Trophoblast cell (in vitro differentiated cells and primary cell): ENCODE results near the gene REM1. TPM values are rescaled to one million over a fixed set of nuclear protein-coding genes. Genes with fewer than 3 reads are reported as not detected.
"Not testable (repeated sequence)": the region's sequence is repeated elsewhere in the genome, so short reads cannot be mapped to it uniquely, and the experiment has no call there.

Source experiments
- DNase-seq, 2 donors: peaks; one replicate each; pipeline ENCODE4 v3.0.0-alpha.2; 2016
- H2AFZ ChIP-seq: 2 replicates; pipeline ENCODE4 v1.6.1; 2013; ENCODE audit warnings: low read length, moderate library complexity, mild to moderate bottlenecking; ENCODE audit not compliant: insufficient read depth, poor library complexity
- H2AK5ac ChIP-seq: 2 replicates; pipeline ENCODE4 v1.6.1; 2013; ENCODE audit warnings: mild to moderate bottlenecking, low read length
- H2BK120ac ChIP-seq: 2 replicates; pipeline ENCODE4 v1.6.1; 2013; ENCODE audit warnings: low read length, mild to moderate bottlenecking, moderate library complexity; ENCODE audit not compliant: insufficient read depth, poor library complexity
- H2BK12ac ChIP-seq: 2 replicates; pipeline ENCODE4 v1.6.1; 2013; ENCODE audit warnings: mild to moderate bottlenecking, low read length, moderate library complexity
- H2BK5ac ChIP-seq: 2 replicates; pipeline ENCODE4 v1.6.1; 2013; ENCODE audit warnings: low read length, low read depth, moderate library complexity, mild to moderate bottlenecking; ENCODE audit not compliant: poor library complexity
- H3K14ac ChIP-seq: 2 replicates; pipeline ENCODE4 v1.6.1; 2013; ENCODE audit warnings: mild to moderate bottlenecking, low read length
- H3K18ac ChIP-seq: 2 replicates; pipeline ENCODE4 v1.6.1; 2013; ENCODE audit warnings: mild to moderate bottlenecking, low read length
- H3K23ac ChIP-seq: 2 replicates; pipeline ENCODE4 v1.6.1; 2013; ENCODE audit warnings: low read length
- H3K27ac ChIP-seq: 2 replicates; pipeline ENCODE4 v1.5.1; 2013; ENCODE audit warnings: low read depth, mild to moderate bottlenecking, inconsistent platforms, low read length, moderate library complexity
- H3K27me3 ChIP-seq: 2 replicates; pipeline ENCODE4 v1.6.1; 2013; ENCODE audit warnings: inconsistent platforms, mild to moderate bottlenecking, low read length, moderate library complexity; ENCODE audit not compliant: insufficient read depth
- H3K36me3 ChIP-seq, 2 experiments: 1 replicate in 1 of 2; 2 replicates in 1 of 2; pipeline ENCODE4 v1.6.1; 2013; ENCODE audit warnings: low read length in 2 of 2, mild to moderate bottlenecking in 2 of 2, moderate library complexity in 1 of 2; ENCODE audit not compliant: insufficient read depth in 2 of 2, control insufficient read depth in 1 of 2
- H3K4ac ChIP-seq: 2 replicates; pipeline ENCODE4 v1.6.1; 2013; ENCODE audit warnings: low read depth, mild to moderate bottlenecking, low read length, moderate library complexity
- H3K4me1 ChIP-seq, 2 experiments: 1 replicate in 1 of 2; 2 replicates in 1 of 2; pipeline ENCODE4 v1.6.1; 2013; ENCODE audit warnings: low read length in 2 of 2, mild to moderate bottlenecking in 2 of 2, moderate library complexity in 1 of 2; ENCODE audit not compliant: insufficient read depth in 2 of 2, control insufficient read depth in 1 of 2
- H3K4me2 ChIP-seq: 2 replicates; pipeline ENCODE4 v1.6.1; 2013; ENCODE audit warnings: inconsistent platforms, mild to moderate bottlenecking, low read length, moderate library complexity
- H3K4me3 ChIP-seq: 2 replicates; pipeline ENCODE4 v1.5.1; 2013; ENCODE audit warnings: mild to moderate bottlenecking, low read depth, low read length, inconsistent platforms
- H3K79me1 ChIP-seq: one replicate; pipeline ENCODE4 v1.6.1; 2013; ENCODE audit warnings: low read length
- H3K79me2 ChIP-seq: 2 replicates; pipeline ENCODE4 v1.6.1; 2013; ENCODE audit warnings: low read length, mild to moderate bottlenecking; ENCODE audit not compliant: control insufficient read depth, insufficient read depth, poor library complexity
- H3K9ac ChIP-seq: 2 replicates; pipeline ENCODE4 v1.6.1; 2013; ENCODE audit warnings: mild to moderate bottlenecking, low read length
- H3K9me3 ChIP-seq: 2 replicates; pipeline ENCODE4 v1.6.1; 2013; ENCODE audit warnings: low read depth, mild to moderate bottlenecking, control low read depth, inconsistent platforms, low read length; ENCODE audit not compliant: insufficient read depth
- H4K12ac ChIP-seq: 2 replicates; pipeline ENCODE4 v1.6.1; 2013; ENCODE audit warnings: low read depth, mild to moderate bottlenecking, low read length, moderate library complexity
- H4K8ac ChIP-seq: 2 replicates; pipeline ENCODE4 v1.6.1; 2013; ENCODE audit warnings: low read depth, mild to moderate bottlenecking, low read length, moderate library complexity
- H4K91ac ChIP-seq: one replicate; pipeline ENCODE4 v1.6.1; 2013; ENCODE audit warnings: low read depth, mild to moderate bottlenecking, low read length, moderate library complexity
- WGBS: extraction: QIAGEN DNeasy Blood & Tissue Kit; methylation state at CpG from one replicate; pipeline ENCODE4 v1.1.7; 2013; ENCODE audit warnings: missing lambda C conversion rate; ENCODE audit not compliant: insufficient read length, insufficient coverage; ENCODE audit errors: extremely low coverage; 5-methylcytosine and 5-hydroxymethylcytosine counted together
- polyA plus RNA-seq: library from polyadenylated mRNA; stranded (reverse); fragments of 200-250 nt; gene quantifications from 2 replicates; pipeline ENCODE4 v1.2.3, GENCODE V29; 2013

The REM1 gene
- not detected in 2 replicates for polyA plus RNA-seq

DNA sequence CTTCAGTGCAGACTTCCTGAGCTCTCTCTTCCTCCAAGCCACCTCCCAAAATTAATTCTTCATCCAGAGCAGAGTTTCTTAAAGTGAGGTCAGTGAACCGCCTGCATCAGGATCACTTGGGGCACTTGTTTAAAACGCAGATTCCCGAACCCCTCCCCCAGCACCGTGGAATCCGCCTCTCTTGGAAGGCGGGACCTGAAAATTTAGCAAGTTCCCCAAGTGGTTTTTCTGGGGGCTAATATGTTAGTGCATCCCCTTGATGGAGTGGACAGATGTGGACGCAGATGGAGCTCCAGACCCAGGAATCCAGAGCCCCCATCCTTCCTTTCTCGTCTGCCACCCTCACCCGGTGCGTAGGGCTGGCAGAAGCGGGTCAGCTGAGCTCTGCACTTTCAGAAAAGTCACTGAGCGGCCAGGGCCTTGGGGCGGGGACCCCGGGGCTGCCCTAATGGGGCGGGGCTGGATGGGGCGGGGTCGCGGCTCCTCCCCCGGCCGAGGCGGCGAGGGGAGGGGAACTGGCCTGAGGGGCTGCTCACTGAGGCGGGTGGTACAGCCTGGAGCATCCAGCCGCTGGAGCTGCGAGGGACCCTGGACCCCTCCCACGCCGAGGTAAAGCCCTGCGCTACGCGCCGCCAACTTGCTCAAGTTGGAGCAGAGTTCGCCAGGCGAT lies at the start of gene REM1, which contains the start of gene DEFB124:
Gene REM1 (plus strand): TSS at position 531 of the 670 bp plus-strand sequence. CDS start 1,158 bp downstream, outside the sequence.
Gene DEFB124 (minus strand): TSS at position 370 of the 670 bp plus-strand sequence. CDS start 2,114 bp downstream, outside the sequence.
- Histone ChIP-seq H3K9me3 (peaks cover 40% of the 10 kb centered on the region), H2BK5ac (no peak within 1 kb of the TSS), H3K18ac (no peak within 1 kb of the TSS), H2BK12ac (no peak within 1 kb of the TSS), H3K79me2 (no peaks in the 10 kb centered on the region), H4K8ac (no peak within 1 kb of the TSS), H3K27ac (no peak within 1 kb of the TSS), H3K4me3 (no peak within 1 kb of the TSS), H3K14ac (no peak within 1 kb of the TSS), H2AK5ac (no peak within 1 kb of the TSS), H3K36me3 (no peaks in the 10 kb centered on the region), H3K4me2 (no peak within 1 kb of the TSS), H4K91ac (no peak within 1 kb of the TSS), H2AFZ (no peak within 1 kb of the TSS), H3K27me3 (no peaks in the 10 kb centered on the region), H3K79me1 (no peaks in the 10 kb centered on the region), H2BK120ac (no peak within 1 kb of the TSS), H4K12ac (no peak within 1 kb of the TSS), H3K23ac (no peak within 1 kb of the TSS), H3K9ac (no peak within 1 kb of the TSS), H3K4ac (no peak within 1 kb of the TSS), H3K4me1 (no peaks in the 10 kb centered on the region)
- no CpG with 5 or more reads among the region's 33 CpGs for WGBS
- no peak for DNase-seq

DNA sequence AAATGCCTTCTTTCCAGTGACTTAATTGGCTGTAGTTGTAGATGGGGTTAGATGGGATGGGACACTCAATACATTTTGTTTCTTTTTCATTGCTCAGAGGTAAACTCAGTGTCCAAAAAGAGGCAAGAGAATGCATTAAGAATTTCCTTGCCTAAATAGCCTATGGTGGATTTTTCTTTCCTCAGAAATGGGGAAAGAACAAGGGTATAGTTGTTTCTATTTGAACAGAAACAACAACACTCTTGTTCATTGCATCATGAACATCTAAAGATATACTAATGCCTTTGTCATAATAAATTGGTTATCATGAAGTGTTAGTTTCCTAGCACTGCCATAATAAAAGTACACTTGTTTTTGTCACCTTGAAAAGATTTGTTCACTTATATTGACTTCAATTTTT lies 49.3 kb upstream of the REM1 start:
- no peak overlapping the region for H2AK5ac ChIP-seq
- H3K9me3 ChIP-seq = peaks cover 10% of the 10 kb centered on the region
- H3K4me2 ChIP-seq = no peak overlapping the region
- H3K4ac ChIP-seq = no peak overlapping the region
- H3K36me3 ChIP-seq = no peaks in the 10 kb centered on the region
- H2BK120ac ChIP-seq = no peak overlapping the region
- no peak overlapping the region for H3K4me3 ChIP-seq
- H3K14ac ChIP-seq = no peak overlapping the region
- no peak overlapping the region for H4K12ac ChIP-seq
- H3K4me1 ChIP-seq = no peaks in the 10 kb centered on the region
- H3K18ac ChIP-seq = no peak overlapping the region
- H3K79me1 ChIP-seq = no peaks in the 10 kb centered on the region
- H3K79me2 ChIP-seq = no peaks in the 10 kb centered on the region
- H3K27me3 ChIP-seq = no peaks in the 10 kb centered on the region
- H3K23ac ChIP-seq = no peak overlapping the region
- DNase-seq = no peak
- H4K91ac ChIP-seq = no peak overlapping the region
- H2BK12ac ChIP-seq = no peak overlapping the region
- H2BK5ac ChIP-seq = no peak overlapping the region
- no peak overlapping the region for H3K27ac ChIP-seq
- no peak overlapping the region for H3K9ac ChIP-seq
- no peak overlapping the region for H4K8ac ChIP-seq
- H2AFZ ChIP-seq = no peak overlapping the region

GRCh38 chr20:31426891-31427551 lies 48.1 kb upstream of the REM1 start:
- H3K27me3 ChIP-seq, H4K8ac ChIP-seq, H3K4ac ChIP-seq, DNase-seq, H3K79me2 ChIP-seq, H3K36me3 ChIP-seq, H3K79me1 ChIP-seq, H3K4me1 ChIP-seq, H2BK5ac ChIP-seq, H2BK12ac ChIP-seq, H4K12ac ChIP-seq, H3K23ac ChIP-seq, H2AFZ ChIP-seq, H3K14ac ChIP-seq, H3K9ac ChIP-seq, H3K27ac ChIP-seq, H4K91ac ChIP-seq, H3K4me2 ChIP-seq, H2BK120ac ChIP-seq, H2AK5ac ChIP-seq, H3K4me3 ChIP-seq, H3K18ac ChIP-seq: not testable (repeated sequence)
- no CpG with 5 or more reads among the region's 48 CpGs for WGBS
- H3K9me3 ChIP-seq = peaks cover 10% of the 10 kb centered on the region

- not testable (repeated sequence) for H4K12ac ChIP-seq, H2AK5ac ChIP-seq, H2BK120ac ChIP-seq, H3K23ac ChIP-seq, H4K8ac ChIP-seq, H3K14ac ChIP-seq, H4K91ac ChIP-seq, DNase-seq, H3K27ac ChIP-seq, H3K18ac ChIP-seq, H3K4me1 ChIP-seq, H3K36me3 ChIP-seq, H2BK12ac ChIP-seq, H3K27me3 ChIP-seq, H3K79me1 ChIP-seq, H3K4me3 ChIP-seq, H2BK5ac ChIP-seq, H3K4ac ChIP-seq, H2AFZ ChIP-seq, H3K79me2 ChIP-seq, H3K9ac ChIP-seq, H3K4me2 ChIP-seq
- peaks cover 10% of the 10 kb centered on the region for H3K9me3 ChIP-seq
- WGBS = no CpG with 5 or more reads among the region's 31 CpGs
Observed at GRCh38 chr20:31427576-31427975, 47.5 kb upstream of the REM1 start.
